ENCODE data around the gene ARMC7.

Gene ARMC7
- 4.7 to 16.8 (median 8.4) reads per million in 9 experiments for total RNA-seq

GRCh38 chr17:75109407-75110233 is at the start of gene ARMC7:
ARMC7 (plus strand) TSS chr17:75109969; CDS start chr17:75110289, 320 bp downstream.
- DNase-seq (peak; percentile 86 to 90 (median 88)), ATAC-seq (replicated peaks) (peak; percentile 81)
- Mint-ChIP-seq H3K27me3 (no peaks in the 10 kb centered on the region), H3K4me1 (ENCODE audit: low read depth in 2 of 2) (peaks cover 27% of the 10 kb centered on the region in 2 donors), H3K36me3 (ENCODE audit: insufficient read depth) (peaks cover 24% of the 10 kb centered on the region), H3K27ac (peak within 1 kb of the TSS; percentile 52 to 65), H3K9me3 (no peaks in the 10 kb centered on the region), H3K4me3 (peak within 1 kb of the TSS; percentile 79 to 84)

GRCh38 chr17:75060434-75061054 is 49.2 kb upstream of the ARMC7 start:
- peaks cover 69% of the 10 kb centered on the region for H3K36me3 Mint-ChIP-seq (ENCODE audit: insufficient read depth)

GRCh38 chr17:75061055-75061438 is 48.7 kb upstream of the ARMC7 start:
- Mint-ChIP-seq H3K4me1 (ENCODE audit: low read depth in 2 of 2) (peaks cover 2 to 3% of the 10 kb centered on the region in 2 donors), H3K9me3 (no peaks in the 10 kb centered on the region), H3K27me3 (no peaks in the 10 kb centered on the region), H3K27ac (peak overlapping the region in 1 of 2 donors; percentile 35), H3K36me3 (ENCODE audit: insufficient read depth) (peaks cover 64% of the 10 kb centered on the region), H3K4me3 (no peak overlapping the region)
- no peak for ATAC-seq (replicated peaks)
- DNase-seq = no peak

More at GRCh38 chr17:75060434-75061054, 49.2 kb upstream of the ARMC7 start:
- H3K27ac Mint-ChIP-seq = no peak overlapping the region
- H3K9me3 Mint-ChIP-seq = no peaks in the 10 kb centered on the region
- peaks cover 2 to 3% of the 10 kb centered on the region in 2 donors for H3K4me1 Mint-ChIP-seq (ENCODE audit: low read depth in 2 of 2)
- H3K4me3 Mint-ChIP-seq = no peak overlapping the region
- no peak for DNase-seq
- no peak for ATAC-seq (replicated peaks)
- H3K27me3 Mint-ChIP-seq = no peaks in the 10 kb centered on the region

GRCh38 chr17:75061618-75062017 is 48.2 kb upstream of the ARMC7 start:
- Mint-ChIP-seq H3K9me3 (no peaks in the 10 kb centered on the region), H3K27me3 (no peaks in the 10 kb centered on the region), H3K4me1 (ENCODE audit: low read depth in 2 of 2) (peaks cover 2 to 7% of the 10 kb centered on the region in 2 donors), H3K4me3 (no peak overlapping the region), H3K36me3 (ENCODE audit: insufficient read depth) (peaks cover 58% of the 10 kb centered on the region), H3K27ac (no peak overlapping the region)
- DNase-seq (no peak), ATAC-seq (replicated peaks) (no peak)

- Mint-ChIP-seq H3K4me3 (no peak overlapping the region), H3K27ac (no peak overlapping the region), H3K36me3 (ENCODE audit: insufficient read depth) (peaks cover 45% of the 10 kb centered on the region), H3K27me3 (no peaks in the 10 kb centered on the region), H3K4me1 (ENCODE audit: low read depth in 2 of 2) (peaks cover 9 to 11% of the 10 kb centered on the region in 2 donors), H3K9me3 (no peaks in the 10 kb centered on the region)
- ATAC-seq (replicated peaks) (no peak), DNase-seq (no peak)
Observed at GRCh38 chr17:75063201-75063600, 46.6 kb upstream of the ARMC7 start.

- no peak overlapping the region for H3K27ac Mint-ChIP-seq
- H3K27me3 Mint-ChIP-seq = no peaks in the 10 kb centered on the region
- ATAC-seq (replicated peaks) (no peak), DNase-seq (no peak)
- no peaks in the 10 kb centered on the region for H3K9me3 Mint-ChIP-seq
- H3K36me3 Mint-ChIP-seq (ENCODE audit: insufficient read depth) = peaks cover 45% of the 10 kb centered on the region
- H3K4me3 Mint-ChIP-seq = no peak overlapping the region
- peaks cover 9 to 11% of the 10 kb centered on the region in 2 donors for H3K4me1 Mint-ChIP-seq (ENCODE audit: low read depth in 2 of 2)
Observed at GRCh38 chr17:75063626-75064025, 46.1 kb upstream of the ARMC7 start.

GRCh38 chr17:75064040-75064439 is 45.7 kb upstream of the ARMC7 start:
- DNase-seq (no peak), ATAC-seq (replicated peaks) (no peak)
- H3K27ac Mint-ChIP-seq = no peak overlapping the region
- H3K36me3 Mint-ChIP-seq (ENCODE audit: insufficient read depth) = peaks cover 45% of the 10 kb centered on the region
- no peaks in the 10 kb centered on the region for H3K27me3 Mint-ChIP-seq
- no peak overlapping the region for H3K4me3 Mint-ChIP-seq
- H3K9me3 Mint-ChIP-seq = no peaks in the 10 kb centered on the region
- peaks cover 9 to 11% of the 10 kb centered on the region in 2 donors for H3K4me1 Mint-ChIP-seq (ENCODE audit: low read depth in 2 of 2)

- Mint-ChIP-seq H3K4me1 (ENCODE audit: low read depth in 2 of 2) (peaks cover 7 to 11% of the 10 kb centered on the region in 2 donors), H3K9me3 (no peaks in the 10 kb centered on the region), H3K27me3 (no peaks in the 10 kb centered on the region), H3K27ac (no peak overlapping the region), H3K4me3 (no peak overlapping the region), H3K36me3 (ENCODE audit: insufficient read depth) (peaks cover 40% of the 10 kb centered on the region)
- ATAC-seq (replicated peaks) (no peak), DNase-seq (no peak)
Observed at GRCh38 chr17:75064460-75064859, 45.3 kb upstream of the ARMC7 start.

- no peaks in the 10 kb centered on the region for H3K9me3 Mint-ChIP-seq
- peaks cover 7 to 11% of the 10 kb centered on the region in 2 donors for H3K4me1 Mint-ChIP-seq (ENCODE audit: low read depth in 2 of 2)
- H3K27ac Mint-ChIP-seq = no peak overlapping the region
- H3K36me3 Mint-ChIP-seq (ENCODE audit: insufficient read depth) = peaks cover 35% of the 10 kb centered on the region
- H3K27me3 Mint-ChIP-seq = no peaks in the 10 kb centered on the region
- DNase-seq (no peak), ATAC-seq (replicated peaks) (no peak)
- H3K4me3 Mint-ChIP-seq = no peak overlapping the region
Observed at GRCh38 chr17:75064867-75065561, 44.8 kb upstream of the ARMC7 start.

- no peak overlapping the region for H3K27ac Mint-ChIP-seq
- no peak for ATAC-seq (replicated peaks)
- no peak overlapping the region for H3K4me3 Mint-ChIP-seq
- no peaks in the 10 kb centered on the region for H3K27me3 Mint-ChIP-seq
- peaks cover 7 to 11% of the 10 kb centered on the region in 2 donors for H3K4me1 Mint-ChIP-seq (ENCODE audit: low read depth in 2 of 2)
- no peaks in the 10 kb centered on the region for H3K9me3 Mint-ChIP-seq
- peaks cover 31% of the 10 kb centered on the region for H3K36me3 Mint-ChIP-seq (ENCODE audit: insufficient read depth)
- DNase-seq = no peak
Observed at GRCh38 chr17:75065562-75066151, 44.1 kb upstream of the ARMC7 start.

GRCh38 chr17:75067856-75068255 is 41.9 kb upstream of the ARMC7 start:
- Mint-ChIP-seq H3K27me3 (no peaks in the 10 kb centered on the region), H3K27ac (peak overlapping the region; percentile 22 to 54), H3K36me3 (ENCODE audit: insufficient read depth) (peaks cover 14% of the 10 kb centered on the region), H3K4me1 (ENCODE audit: low read depth in 2 of 2) (peaks cover 7 to 11% of the 10 kb centered on the region in 2 donors), H3K4me3 (no peak overlapping the region), H3K9me3 (no peaks in the 10 kb centered on the region)
- ATAC-seq (replicated peaks) = peak; percentile 43
- no peak for DNase-seq

GRCh38 chr17:75068750-75069149 is 41.0 kb upstream of the ARMC7 start:
- no peaks in the 10 kb centered on the region for H3K9me3 Mint-ChIP-seq
- no peak for ATAC-seq (replicated peaks)
- no peaks in the 10 kb centered on the region for H3K27me3 Mint-ChIP-seq
- no peak overlapping the region for H3K4me3 Mint-ChIP-seq
- no peak overlapping the region for H3K27ac Mint-ChIP-seq
- H3K36me3 Mint-ChIP-seq (ENCODE audit: insufficient read depth) = peaks cover 6% of the 10 kb centered on the region
- no peak for DNase-seq
- peaks cover 7 to 11% of the 10 kb centered on the region in 2 donors for H3K4me1 Mint-ChIP-seq (ENCODE audit: low read depth in 2 of 2)

- Mint-ChIP-seq H3K27me3 (no peaks in the 10 kb centered on the region), H3K4me1 (ENCODE audit: low read depth in 2 of 2) (peaks cover 7 to 9% of the 10 kb centered on the region in 2 donors), H3K9me3 (no peaks in the 10 kb centered on the region), H3K27ac (no peak overlapping the region), H3K36me3 (ENCODE audit: insufficient read depth) (peaks cover 3% of the 10 kb centered on the region), H3K4me3 (no peak overlapping the region)
- DNase-seq (no peak), ATAC-seq (replicated peaks) (no peak)
Observed at GRCh38 chr17:75069783-75070182, 40.0 kb upstream of the ARMC7 start.

Data from effector memory CD8-positive, alpha-beta T cell (primary cell).